GM21526 (cell line): ENCODE data around the gene TMPRSS11F.
"Not testable (repeated sequence)": the region's sequence is repeated elsewhere in the genome, so short reads cannot be mapped to it uniquely, and the experiment has no call there.

Source experiments
- ATAC-seq: cut with Tn5 transposase; IDR thresholded peaks from one replicate; pipeline ENCODE4 v1.9.1; 2021; ENCODE audit warnings: moderate library complexity; ENCODE audit not compliant: unreplicated experiment, low FRiP score

Gene TMPRSS11F

DNA sequence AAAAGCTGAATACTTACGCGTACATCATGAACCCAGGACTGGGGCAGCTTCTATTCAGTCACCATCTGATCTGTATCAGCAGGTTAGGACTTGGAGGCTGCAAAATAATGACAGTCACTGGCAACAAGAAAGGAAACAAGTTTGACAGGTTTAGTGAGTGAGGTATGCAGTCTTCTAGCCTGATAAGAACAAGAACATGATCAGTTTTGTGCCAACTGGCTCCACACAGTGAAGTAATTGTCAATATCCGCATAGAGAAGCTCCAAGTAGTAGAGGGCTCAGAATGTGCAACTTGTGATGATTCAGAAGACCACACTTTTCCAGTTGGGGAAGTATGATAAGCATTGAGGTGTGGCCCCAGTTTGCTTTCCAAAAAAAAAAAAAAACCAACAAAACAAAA lies at the start of gene TMPRSS11F:
Gene TMPRSS11F (minus strand): TSS at position 77 of the 400 bp plus-strand sequence. CDS start 49 bp downstream, at position 28.
- no peak for ATAC-seq

DNA sequence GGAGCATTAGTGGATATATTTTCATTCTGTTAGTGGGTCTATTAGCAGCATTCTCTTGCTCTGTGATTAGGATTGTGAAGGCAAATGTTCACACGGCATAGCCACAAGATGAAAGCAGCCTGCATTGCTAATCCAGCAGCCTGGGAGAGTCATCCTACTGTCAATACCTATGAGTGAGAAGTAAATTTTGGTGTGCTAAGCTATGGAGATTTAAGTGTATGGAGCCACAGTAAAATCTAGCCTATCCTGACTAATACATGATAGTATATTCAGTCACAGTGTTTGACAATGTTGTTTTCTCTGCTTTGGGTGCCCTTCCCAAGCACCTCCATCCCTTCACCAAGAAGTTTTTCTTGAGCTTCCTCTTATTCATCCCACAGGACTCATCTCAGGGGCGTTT lies 47.2 kb upstream of the TMPRSS11F start:
- ATAC-seq, result no peak

DNA sequence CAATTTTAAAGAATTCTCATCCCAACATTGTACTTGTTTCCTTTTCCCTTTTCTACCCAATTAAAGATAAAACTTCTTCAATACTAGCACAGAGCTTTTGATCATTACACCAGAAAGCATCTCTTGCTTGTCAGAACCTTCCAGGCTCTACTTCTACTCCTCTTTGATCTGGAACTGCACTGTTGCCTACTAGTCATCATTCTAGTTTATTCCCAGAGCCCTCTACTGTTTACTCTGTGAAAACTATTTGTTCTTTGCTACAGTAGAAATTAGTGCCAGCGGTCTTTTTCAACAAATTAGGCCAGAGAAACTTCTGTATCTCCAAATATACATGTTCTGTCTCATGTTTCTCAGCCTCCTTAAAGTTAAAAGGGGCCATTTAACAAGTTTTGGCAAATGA lies 46.8 kb upstream of the TMPRSS11F start:
- ATAC-seq, result no peak

DNA sequence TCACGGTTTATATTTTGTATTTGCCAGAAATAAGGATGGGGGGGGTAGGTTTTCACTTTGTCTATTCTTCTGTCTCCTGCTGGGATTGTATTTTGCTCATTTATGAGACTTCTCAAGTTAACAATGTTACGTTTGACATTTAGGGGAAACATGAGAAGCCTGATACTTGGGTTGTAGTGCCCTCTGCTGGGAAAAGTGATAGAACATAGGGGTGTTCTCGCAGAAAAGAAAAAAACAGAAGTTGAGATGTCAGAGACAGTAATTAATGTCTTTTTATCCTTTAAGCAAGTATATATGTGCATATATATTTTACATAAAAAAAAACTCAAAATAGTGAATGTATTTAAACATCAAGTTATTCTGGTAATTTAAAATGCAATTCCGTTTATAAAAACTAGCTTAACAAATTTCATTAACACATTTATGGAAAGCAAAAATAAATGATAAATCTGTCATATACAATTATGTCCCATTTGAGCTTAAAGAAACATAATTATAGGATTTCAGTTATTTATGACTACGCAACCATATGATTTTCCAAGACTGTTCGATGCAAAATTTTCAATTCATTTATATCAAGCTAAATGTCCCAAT lies 46.0 kb upstream of the TMPRSS11F start:
- ATAC-seq, result peak; percentile 90

DNA sequence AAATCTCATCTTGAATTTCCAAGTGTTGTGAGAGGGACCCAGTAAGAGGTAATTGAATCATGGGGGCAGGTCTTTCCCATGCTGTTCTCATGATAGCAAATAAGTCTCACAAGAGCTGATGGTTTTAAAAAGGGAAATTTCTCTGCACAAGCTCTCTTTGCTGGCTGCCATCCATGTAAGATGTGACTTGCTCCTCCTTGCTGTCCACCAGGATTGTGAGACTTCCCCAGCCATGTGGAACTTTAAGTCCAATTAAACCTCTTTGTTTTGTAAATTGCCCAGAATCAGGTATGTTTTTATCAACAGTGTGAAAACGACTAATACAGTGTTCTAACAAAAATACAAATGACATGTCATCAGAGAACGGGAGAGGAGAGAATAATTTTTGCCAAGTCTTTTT lies 44.7 kb upstream of the TMPRSS11F start:
- not testable (repeated sequence) for ATAC-seq

DNA sequence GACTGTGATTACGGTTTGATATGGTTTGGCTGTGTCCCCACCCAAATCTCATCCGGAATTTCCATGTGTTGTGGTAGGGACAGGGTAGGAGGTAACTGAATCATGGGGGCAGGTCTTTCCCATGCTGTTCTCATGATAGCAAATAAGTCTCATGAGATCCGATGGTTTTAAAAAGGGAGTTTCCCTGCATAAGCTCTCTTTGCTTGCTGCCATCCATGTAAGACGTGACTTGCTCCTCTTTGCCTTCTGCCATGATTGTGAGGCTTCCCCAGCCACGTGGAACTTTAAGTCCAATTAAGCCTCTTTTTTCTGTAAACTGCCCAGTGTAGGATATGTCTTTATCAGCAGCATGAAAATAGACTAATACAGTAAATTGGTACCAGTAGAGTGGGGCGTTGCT lies 42.5 kb upstream of the TMPRSS11F start:
- ATAC-seq, result not testable (repeated sequence)

DNA sequence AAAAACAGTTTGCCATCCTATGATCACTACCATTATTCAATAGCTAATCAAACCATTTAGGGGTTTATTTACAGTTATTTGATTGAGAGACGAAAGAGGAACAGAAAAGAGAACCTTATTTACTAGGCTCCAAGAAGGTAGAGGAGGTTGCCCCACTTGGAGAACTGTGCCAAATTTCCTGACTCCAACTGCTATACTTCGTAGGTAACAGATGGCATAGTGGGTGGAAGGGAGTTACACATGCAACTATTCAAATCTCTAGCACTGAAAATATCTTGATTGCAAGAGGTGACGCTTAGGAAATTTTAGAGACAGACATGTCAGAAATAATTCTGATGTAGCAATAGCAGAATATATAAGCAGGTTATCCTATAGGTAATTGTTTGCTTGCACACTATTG lies 38.0 kb upstream of the TMPRSS11F start:
- no peak for ATAC-seq

DNA sequence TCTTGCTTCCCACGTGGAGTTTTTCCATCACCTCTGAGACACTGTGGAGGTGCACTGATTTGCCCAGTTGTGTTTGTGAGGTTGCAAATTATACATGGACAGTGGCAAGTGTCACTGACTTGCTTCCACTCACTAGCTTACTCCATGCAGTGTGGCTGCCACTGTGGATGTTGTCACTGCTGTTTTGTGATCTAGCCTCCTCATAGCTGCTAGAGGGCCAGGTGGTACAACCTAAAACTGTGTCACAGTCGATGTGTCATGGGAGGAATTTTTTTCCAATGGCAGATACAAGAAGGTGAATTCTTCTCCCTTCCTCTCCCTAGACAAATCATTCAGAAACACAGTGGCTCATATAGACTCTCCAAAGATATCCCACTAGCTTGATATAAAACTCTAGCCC lies 37.5 kb upstream of the TMPRSS11F start:
- ATAC-seq, result no peak

DNA sequence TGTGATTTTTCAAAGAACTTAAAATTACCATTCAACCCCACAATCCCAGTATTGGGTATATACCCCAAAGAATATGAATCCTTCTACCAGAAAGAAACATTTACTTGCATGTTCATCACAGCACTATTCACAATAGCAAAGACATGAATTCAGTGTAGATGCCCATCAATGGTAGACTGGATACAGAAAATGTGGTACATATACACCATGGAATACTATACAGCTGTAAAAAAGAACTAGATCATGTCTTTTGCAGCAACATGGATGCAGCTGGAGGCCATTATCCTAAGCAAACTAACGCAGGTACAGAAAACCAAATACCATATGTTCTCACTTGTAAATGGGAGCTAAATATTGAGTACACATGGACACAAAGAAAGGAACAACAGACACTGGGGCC lies 34.1 kb upstream of the TMPRSS11F start:
- ATAC-seq, result no peak

DNA sequence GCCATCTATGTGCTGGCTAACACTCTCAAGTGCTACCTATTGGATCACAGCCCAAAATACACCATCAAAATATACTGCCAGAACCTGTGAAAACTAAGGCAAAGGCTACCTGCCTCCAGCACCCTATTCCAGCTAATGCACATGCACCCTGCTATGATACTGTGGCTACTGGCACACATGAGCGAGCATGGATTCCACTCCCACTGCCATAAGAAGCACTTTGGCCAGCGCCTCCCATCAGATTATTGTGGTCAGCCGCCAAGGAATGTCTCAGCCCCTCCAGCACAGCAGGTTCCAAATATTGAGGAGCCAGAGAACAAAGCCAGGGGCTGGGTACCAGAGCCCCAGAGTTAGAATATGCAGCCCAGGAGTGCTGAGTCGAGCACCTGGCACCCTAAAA lies 32.5 kb upstream of the TMPRSS11F start:
- ATAC-seq, result no peak

DNA sequence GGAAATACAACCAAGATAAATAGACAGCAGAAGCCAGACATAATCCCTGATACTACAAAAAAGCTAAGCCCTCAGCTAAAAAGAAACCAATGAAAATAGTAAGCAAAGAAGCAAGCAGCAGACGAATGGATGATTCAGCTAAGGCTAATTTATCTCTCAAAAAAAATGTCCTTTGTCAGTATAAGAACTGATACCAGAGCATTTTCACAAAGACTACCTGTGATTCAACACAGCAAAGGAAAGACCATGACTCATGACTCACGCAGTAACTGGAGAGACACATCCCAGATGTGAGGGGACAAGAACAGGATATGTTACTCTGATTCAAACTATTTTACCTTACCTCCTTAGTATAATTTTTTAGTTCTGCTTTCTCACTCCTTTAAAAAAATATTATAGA lies 22.7 kb upstream of the TMPRSS11F start:
- ATAC-seq, result no peak

DNA sequence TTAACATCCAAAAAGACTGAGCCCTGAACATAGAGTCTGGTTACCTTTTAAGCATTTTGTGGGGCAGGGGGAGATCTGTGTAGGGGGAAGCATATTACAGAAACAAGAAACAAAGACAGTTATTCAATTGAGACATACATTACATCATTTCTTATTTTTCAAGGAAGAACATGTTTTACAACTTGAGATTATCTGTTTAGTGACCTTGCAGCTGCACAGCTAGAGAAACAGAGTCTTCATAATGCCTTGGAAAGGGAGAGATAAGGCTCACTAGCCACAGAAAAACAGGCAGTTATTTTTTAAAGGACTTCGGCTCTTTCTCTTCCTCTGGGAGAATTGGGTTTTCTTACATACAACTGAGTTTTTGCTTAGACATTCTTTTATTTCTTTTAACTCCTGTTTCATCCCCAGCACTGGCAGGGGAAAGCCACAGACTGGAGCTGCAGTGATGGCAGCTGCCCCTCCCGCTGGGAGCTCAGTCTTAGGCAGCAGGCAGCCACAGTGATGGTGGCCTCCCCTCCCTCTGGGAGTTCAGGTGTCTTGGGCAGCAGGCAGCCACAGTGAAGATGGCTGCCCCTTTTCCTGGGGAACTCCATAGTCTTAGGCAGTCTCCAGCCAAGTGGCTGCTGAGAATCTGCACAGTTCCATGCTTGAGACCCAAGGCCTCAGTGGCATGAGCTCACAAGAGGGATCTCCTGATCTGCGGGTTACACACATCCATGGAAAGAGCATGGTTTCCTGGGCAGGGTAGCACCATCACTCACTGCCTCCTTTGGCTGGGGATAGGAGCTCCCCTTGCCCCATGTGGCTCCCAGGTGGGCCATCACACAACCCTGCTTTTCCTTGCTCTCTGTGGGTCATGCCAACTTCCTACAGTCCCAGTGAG lies 19.4 kb upstream of the TMPRSS11F start:
- ATAC-seq, result no peak

DNA sequence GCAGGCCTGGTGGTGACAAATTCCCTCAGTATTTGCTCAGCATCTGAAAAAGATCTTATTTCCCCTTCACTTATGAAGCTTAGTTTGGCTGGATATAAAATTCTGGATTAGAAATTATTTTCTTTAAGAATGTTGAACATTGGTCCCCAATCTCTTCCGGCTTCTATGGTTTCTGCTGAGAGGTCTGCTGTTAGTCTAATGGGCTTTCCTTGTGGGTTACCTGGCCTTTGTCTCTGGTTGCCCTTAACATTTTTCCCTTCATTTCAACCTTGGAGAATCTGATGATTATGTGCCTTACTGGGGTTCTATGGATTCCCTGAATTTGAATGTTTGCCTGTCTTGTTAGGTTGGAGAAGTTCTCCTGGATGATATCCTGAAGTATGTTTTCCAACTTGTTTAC lies 17.4 kb upstream of the TMPRSS11F start:
- no peak for ATAC-seq

DNA sequence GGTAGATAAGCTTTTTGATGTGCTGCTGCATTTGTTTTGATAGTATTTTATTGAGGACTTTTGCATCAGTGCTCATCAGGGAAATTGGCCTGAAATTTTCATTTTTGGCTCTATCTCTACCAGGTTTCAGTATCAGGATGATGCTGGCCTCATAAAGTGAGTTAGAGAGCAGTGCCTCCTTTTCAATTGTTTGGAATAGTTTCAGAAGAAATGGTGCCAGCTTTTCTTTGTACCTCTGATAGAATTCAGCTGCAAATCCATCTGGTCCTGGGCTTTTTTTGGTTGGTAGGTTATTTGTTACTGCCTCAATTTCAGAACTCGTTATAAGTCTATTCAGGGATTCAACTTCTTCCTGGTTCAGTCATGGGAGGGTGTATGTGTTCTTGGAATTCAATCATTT lies 15.6 kb upstream of the TMPRSS11F start:
- no peak for ATAC-seq

DNA sequence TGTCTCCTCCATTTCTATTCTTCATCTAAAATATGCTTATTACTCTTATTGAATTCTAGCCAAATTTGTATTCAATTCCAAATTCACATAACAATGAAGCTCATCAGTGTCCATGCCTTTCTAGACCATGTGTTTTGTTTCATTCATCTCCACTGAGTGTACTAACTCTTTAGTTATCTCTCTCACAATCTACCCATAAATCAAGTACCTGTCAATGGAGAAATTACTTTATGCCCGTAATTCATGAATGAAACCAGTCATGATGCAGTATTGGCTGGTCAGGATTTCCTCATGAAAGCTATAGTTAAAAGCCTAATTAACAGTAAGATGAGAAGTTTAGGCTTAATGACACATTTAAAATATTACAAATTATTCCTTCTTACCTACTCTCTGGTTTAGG lies 12.2 kb upstream of the TMPRSS11F start:
- ATAC-seq, result no peak

DNA sequence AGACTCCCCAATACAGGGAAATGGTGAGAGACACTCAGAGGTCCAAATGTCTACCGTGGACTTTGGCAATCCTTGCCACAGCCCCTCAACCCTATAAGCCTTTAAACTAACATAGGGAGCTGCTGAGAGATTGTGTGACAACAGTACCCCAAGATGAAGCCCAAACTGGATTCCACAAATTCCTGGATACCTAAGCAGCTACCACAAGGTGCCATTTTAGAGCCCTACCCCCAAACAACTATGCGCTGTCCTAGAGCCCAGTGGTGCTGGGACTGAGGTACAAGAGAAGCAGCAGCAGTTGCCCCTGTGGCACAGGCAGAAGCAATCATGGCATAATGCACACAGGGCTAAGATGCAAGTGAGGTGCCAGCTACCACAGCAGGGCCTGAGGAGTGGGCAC lies 2.7 kb upstream of the TMPRSS11F start:
- ATAC-seq, result no peak

DNA sequence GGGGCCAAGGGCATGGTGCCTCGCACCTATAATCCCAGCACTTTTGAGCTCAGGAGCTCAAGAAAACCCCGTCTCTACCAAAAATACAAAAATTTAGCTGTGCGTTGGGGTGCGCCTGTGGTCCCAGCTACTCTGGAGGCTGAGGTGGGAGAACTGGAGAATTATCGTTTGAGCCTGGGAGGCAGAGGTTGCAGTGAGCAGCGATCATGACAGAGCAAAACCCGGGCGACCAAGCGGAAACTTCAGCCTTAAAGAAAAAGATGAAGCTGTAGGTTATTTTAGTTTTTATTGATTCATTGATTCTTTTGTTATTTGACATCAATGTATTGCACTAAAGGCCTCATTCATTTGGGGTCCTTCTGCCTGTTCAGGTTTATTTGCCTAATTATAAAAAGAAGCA lies 5.4 kb downstream of the TMPRSS11F start:
- no peak for ATAC-seq

DNA sequence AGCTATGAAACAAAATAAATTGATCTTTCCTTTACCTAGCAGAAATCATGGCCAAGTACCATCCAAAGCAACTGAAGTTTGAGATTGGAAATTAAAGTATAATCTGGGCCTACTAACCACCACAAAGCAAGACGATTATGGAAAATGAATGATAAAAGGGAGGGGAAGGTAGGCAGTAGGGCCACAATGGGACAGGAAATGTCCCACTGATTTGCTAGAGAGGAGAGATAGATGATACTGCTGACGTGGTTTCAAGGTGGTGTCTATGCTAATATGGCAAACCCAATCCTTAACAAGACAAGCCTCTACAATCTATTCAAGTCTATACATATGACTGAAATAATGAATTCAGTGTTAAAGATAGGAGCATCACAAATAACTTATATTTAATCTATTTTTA lies 6.1 kb downstream of the TMPRSS11F start:
- ATAC-seq, result no peak

DNA sequence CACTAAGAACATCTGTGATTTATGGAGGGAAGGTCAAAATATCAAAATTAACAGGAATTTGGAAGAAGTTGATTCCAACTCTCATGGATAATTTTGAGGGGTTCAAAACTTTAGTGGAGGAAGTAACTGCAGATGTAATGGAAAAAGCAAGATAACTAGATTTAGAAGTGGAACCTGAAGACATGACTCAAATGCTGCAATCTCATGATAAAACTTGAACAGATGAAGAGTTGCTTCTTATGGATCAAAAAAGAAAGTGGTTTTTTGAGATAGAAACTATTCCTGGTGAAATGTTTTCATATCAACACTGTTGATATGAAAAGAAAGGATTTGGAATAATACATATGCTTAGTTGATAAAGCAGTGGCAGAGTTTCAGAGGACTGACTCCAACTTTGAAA lies 9.7 kb downstream of the TMPRSS11F start:
- no peak for ATAC-seq

DNA sequence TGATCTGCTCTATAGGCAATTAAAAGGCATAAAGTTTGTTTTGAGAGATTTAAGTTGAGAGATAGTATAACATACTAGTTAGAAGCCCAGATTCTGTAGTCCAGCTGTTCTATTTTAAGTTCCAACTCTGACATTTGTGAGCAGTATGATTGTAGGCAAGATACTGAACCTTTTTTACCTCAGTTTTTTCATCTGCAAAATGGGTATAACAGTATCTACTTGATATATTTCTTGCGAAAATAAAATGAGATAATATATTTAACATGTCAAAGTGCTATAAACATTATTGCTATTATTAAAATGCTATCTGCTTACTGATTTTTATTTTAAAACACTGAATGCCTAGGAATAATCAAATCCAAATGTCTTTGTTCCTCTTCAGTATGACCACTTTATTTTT lies 19.2 kb downstream of the TMPRSS11F start:
- ATAC-seq, result no peak

DNA sequence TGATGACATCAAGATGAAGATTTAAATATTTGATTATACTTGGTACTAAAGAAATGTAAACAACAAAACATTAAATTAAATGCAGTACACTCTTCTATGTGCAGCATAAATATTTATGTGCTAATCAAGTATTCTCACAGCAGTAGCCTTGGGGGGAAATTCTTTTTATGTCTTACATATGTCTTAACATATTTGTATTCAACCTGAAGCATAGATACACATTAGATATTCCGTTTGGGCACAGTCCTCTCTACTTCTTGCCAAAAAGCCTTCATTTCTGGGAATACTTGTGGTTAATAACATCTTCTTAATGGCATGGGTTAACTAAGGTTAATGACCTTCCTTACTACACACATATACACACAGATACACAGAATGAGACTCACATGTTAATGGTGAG lies 19.8 kb downstream of the TMPRSS11F start:
- ATAC-seq, result no peak

DNA sequence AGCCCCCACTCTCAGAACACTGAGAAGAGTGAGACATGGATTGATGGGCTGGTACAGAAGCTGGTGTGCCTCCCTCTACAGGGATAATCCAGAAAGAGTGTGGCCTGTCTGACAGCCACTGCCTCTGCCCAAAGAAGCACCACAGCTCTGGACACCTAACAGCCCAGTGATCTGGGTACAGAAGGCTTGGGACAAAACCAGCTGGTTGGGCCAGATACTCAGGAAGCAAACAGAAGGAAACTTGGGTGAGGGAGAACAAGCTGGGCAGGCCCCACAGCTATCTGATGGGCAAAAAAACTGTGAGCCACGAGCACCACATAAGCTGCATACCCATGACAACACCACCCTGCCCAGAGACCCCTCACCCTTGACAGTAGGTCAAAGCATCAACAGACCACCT lies 46.9 kb downstream of the TMPRSS11F start:
- no peak for ATAC-seq
